ENCODE results near the gene SPDYE5. TPM values are rescaled to one million over a fixed set of nuclear protein-coding genes. Genes with fewer than 3 reads are reported as not detected.
"Not testable (repeated sequence)": the region's sequence is repeated elsewhere in the genome, so short reads cannot be mapped to it uniquely, and the experiment has no call there.

The SPDYE5 gene
- total RNA-seq, result not detected
- under 1 TPM in 1 of 3 donors, not detected in 2; 0.03 TPM for polyA plus RNA-seq

GRCh38 chr7:75492020-75492419 is at the start of gene SPDYE5:
SPDYE5 (plus strand) TSS chr7:75492320; CDS start chr7:75494048, 1,728 bp downstream.
- H3K36me3 ChIP-seq; H3K27ac ChIP-seq; H3K9me3 ChIP-seq; H3K4me1 ChIP-seq; H3K27me3 ChIP-seq; H3K4me3 ChIP-seq; DNase-seq; intact Hi-C loops (cut with DNase I): not testable (repeated sequence)
- WGBS, 2 donors, result 84 to 89% methylated on average over 5 of the region's 6 CpGs

GRCh38 chr7:75442465-75443111 is 49.5 kb upstream of the SPDYE5 start:
- WGBS, 2 donors, result 0% methylated on average over 46 to 47 of the region's 76 CpGs
- DNase-seq; intact Hi-C loops (cut with DNase I): not testable (repeated sequence)

GRCh38 chr7:75449946-75450345 is 42.2 kb upstream of the SPDYE5 start:
- H3K4me3 ChIP-seq; H3K9me3 ChIP-seq; H3K4me1 ChIP-seq; H3K27ac ChIP-seq; H3K36me3 ChIP-seq; H3K27me3 ChIP-seq; intact Hi-C loops (cut with DNase I); DNase-seq: not testable (repeated sequence)
- 89 to 98% methylated on average over 3 of the region's 5 CpGs for WGBS, 2 donors

More at GRCh38 chr7:75442465-75443111, 49.5 kb upstream of the SPDYE5 start:
- Histone ChIP-seq H3K4me3 (peak overlapping the region; percentile 51 to 59 (median 56)), H3K4me1 (peaks cover 0 to 10% (median 3%) of the 10 kb centered on the region in 4 donors), H3K27ac (peak overlapping the region; percentile 80 to 84 (median 83)), H3K36me3 (peaks cover 5 to 33% (median 26%) of the 10 kb centered on the region in 4 donors)
- not testable (repeated sequence) for H3K27me3 ChIP-seq, H3K9me3 ChIP-seq
- peak in 2 of 4 donors; percentile 17 to 20 for TF ChIP-seq POLR2AphosphoS5 (IDR thresholded peaks at IDR 0.05)

- H3K4me1 ChIP-seq; DNase-seq; H3K4me3 ChIP-seq; intact Hi-C loops (cut with DNase I); H3K9me3 ChIP-seq; H3K27ac ChIP-seq; H3K36me3 ChIP-seq; H3K27me3 ChIP-seq: not testable (repeated sequence)
- WGBS, 2 donors, result 6 to 19% methylated on average over 3 of the region's 4 CpGs
- peak in 1 of 4 experiments; percentile 36 for TF ChIP-seq CTCF (IDR thresholded peaks at IDR 0.05)
Observed at GRCh38 chr7:75452494-75452955, 39.6 kb upstream of the SPDYE5 start.

GRCh38 chr7:75456403-75456802 is 35.7 kb upstream of the SPDYE5 start:
- H3K27me3 ChIP-seq; H3K4me3 ChIP-seq; H3K9me3 ChIP-seq; H3K27ac ChIP-seq; H3K4me1 ChIP-seq; DNase-seq; intact Hi-C loops (cut with DNase I); H3K36me3 ChIP-seq: not testable (repeated sequence)
- 86 to 87% methylated on average over 8 of the region's 10 CpGs for WGBS, 2 donors

- intact Hi-C loops (cut with DNase I); H3K27me3 ChIP-seq; DNase-seq; H3K9me3 ChIP-seq; H3K4me3 ChIP-seq; H3K36me3 ChIP-seq; H3K4me1 ChIP-seq; H3K27ac ChIP-seq: not testable (repeated sequence)
- WGBS, 2 donors, result 71 to 100% methylated on average over 1 to 2 of the region's 5 CpGs
Observed at GRCh38 chr7:75458034-75458433, 34.1 kb upstream of the SPDYE5 start.

GRCh38 chr7:75460541-75460940 is 31.6 kb upstream of the SPDYE5 start:
- intact Hi-C loops (cut with DNase I); H3K4me3 ChIP-seq; DNase-seq; H3K27me3 ChIP-seq; H3K27ac ChIP-seq; H3K9me3 ChIP-seq; H3K4me1 ChIP-seq; H3K36me3 ChIP-seq: not testable (repeated sequence)
- 60 to 81% methylated on average over 4 of the region's 5 CpGs for WGBS, 2 donors

GRCh38 chr7:75470166-75470565 is 22.0 kb upstream of the SPDYE5 start:
- H3K9me3 ChIP-seq; H3K27ac ChIP-seq; H3K4me3 ChIP-seq; DNase-seq; H3K27me3 ChIP-seq; intact Hi-C loops (cut with DNase I); H3K4me1 ChIP-seq: not testable (repeated sequence)
- H3K36me3 ChIP-seq, result peaks cover 0 to 49% (median 5%) of the 10 kb centered on the region in 4 donors
- 97 to 99% methylated on average over 2 to 3 of the region's 4 CpGs for WGBS, 2 donors

- H3K9me3 ChIP-seq; H3K27me3 ChIP-seq; DNase-seq; H3K4me3 ChIP-seq; H3K4me1 ChIP-seq; H3K27ac ChIP-seq; intact Hi-C loops (cut with DNase I): not testable (repeated sequence)
- H3K36me3 ChIP-seq, result peaks cover 0 to 31% (median 7%) of the 10 kb centered on the region in 4 donors
Observed at GRCh38 chr7:75477457-75477856, 14.7 kb upstream of the SPDYE5 start.

GRCh38 chr7:75480313-75480712 is 11.8 kb upstream of the SPDYE5 start:
- H3K36me3 ChIP-seq, result peaks cover 0 to 11% (median 2%) of the 10 kb centered on the region in 4 donors
- H3K27me3 ChIP-seq; DNase-seq; H3K4me1 ChIP-seq; intact Hi-C loops (cut with DNase I); H3K4me3 ChIP-seq; H3K9me3 ChIP-seq; H3K27ac ChIP-seq: not testable (repeated sequence)

- peak overlapping the region; percentile 71 to 91 (median 79) for H3K4me3 ChIP-seq
- H3K27me3 ChIP-seq; H3K36me3 ChIP-seq; H3K9me3 ChIP-seq; intact Hi-C loops (cut with DNase I); DNase-seq; H3K4me1 ChIP-seq: not testable (repeated sequence)
- WGBS, 2 donors, result 0 to 1% methylated on average over 31 of the region's 32 CpGs
- H3K27ac ChIP-seq, result peak overlapping the region; percentile 83 to 93 (median 92)
Observed at GRCh38 chr7:75485355-75485978, 6.7 kb upstream of the SPDYE5 start.

Data from sigmoid colon (tissue), 7 donors.